Keratinocyte (primary cell): ENCODE measurements around the gene SKIC8. TPM values are rescaled to one million over a fixed set of nuclear protein-coding genes. Genes with fewer than 3 reads are reported as not detected.

ENCODE experiments used
- DNase-seq: peaks from one replicate; pipeline ENCODE4 v3.0.0-alpha.2; 2011; ENCODE audit warnings: low read depth, missing footprints, low spot score
- FAIRE-seq: peaks from 2 replicates; lab custom pipeline; 2011; peaks lifted over from hg19 to GRCh38; lab: Jason Lieb, UNC
- H2AFZ ChIP-seq: 2 replicates; pipeline ENCODE4 v1.6.0; 2012; ENCODE audit warnings: low read length, control low read depth, inconsistent platforms; ENCODE audit not compliant: control insufficient read depth
- H3K27ac ChIP-seq: 2 replicates; pipeline ENCODE4 v1.5.1; 2011; ENCODE audit warnings: low read length; ENCODE audit not compliant: control insufficient read depth, insufficient read depth
- H3K27me3 ChIP-seq: 3 replicates; pipeline ENCODE4 v1.6.0; 2011; ENCODE audit warnings: low read length; ENCODE audit not compliant: control insufficient read depth, insufficient read depth; ENCODE audit errors: extremely low read depth
- H3K36me3 ChIP-seq, 2 experiments: 2 replicates in 1 of 2; 3 replicates in 1 of 2; pipeline ENCODE4 v1.5.1; 2011; ENCODE audit warnings: low read length in 2 of 2, mild to moderate bottlenecking in 1 of 2; ENCODE audit not compliant: control insufficient read depth in 2 of 2, insufficient read depth in 2 of 2; ENCODE audit errors: extremely low read depth in 1 of 2
- H3K4me1 ChIP-seq: 3 replicates; pipeline ENCODE4 v1.5.1; 2011; ENCODE audit warnings: low read length; ENCODE audit not compliant: control insufficient read depth, insufficient read depth; ENCODE audit errors: extremely low read depth
- H3K4me2 ChIP-seq: 3 replicates; pipeline ENCODE4 v1.6.0; 2011; ENCODE audit warnings: low read depth, low read length; ENCODE audit not compliant: control insufficient read depth, insufficient read depth; ENCODE audit errors: extremely low read depth
- H3K4me3 ChIP-seq, 3 experiments: fragments of 200-600 bp in 1 of 3; sonication (generic) in 1 of 3; 2 replicates in 2 of 3; 3 replicates in 1 of 3; pipeline ENCODE4 v1.5.1; 2011 to 2016; ENCODE audit warnings: low read length in 3 of 3, mild to moderate bottlenecking in 3 of 3, control low read depth in 2 of 3, inconsistent platforms in 1 of 3, low read depth in 1 of 3, mixed read lengths in 1 of 3, mixed run types in 1 of 3, moderate library complexity in 1 of 3; ENCODE audit not compliant: control insufficient read depth in 2 of 3, insufficient read depth in 2 of 3; ENCODE audit errors: extremely low read depth in 1 of 3
- H3K79me2 ChIP-seq: 2 replicates; pipeline ENCODE4 v1.6.0; 2012; ENCODE audit warnings: low read length; ENCODE audit not compliant: control insufficient read depth, insufficient read depth
- H3K9ac ChIP-seq: 3 replicates; pipeline ENCODE4 v1.6.0; 2011; ENCODE audit warnings: low read length; ENCODE audit not compliant: control insufficient read depth, insufficient read depth; ENCODE audit errors: extremely low read depth
- H3K9me1 ChIP-seq: 3 replicates; pipeline ENCODE4 v1.6.0; 2011; ENCODE audit warnings: low read length; ENCODE audit not compliant: control insufficient read depth, insufficient read depth; ENCODE audit errors: extremely low read depth
- H3K9me3 ChIP-seq: 2 replicates; pipeline ENCODE4 v1.5.1; 2012; ENCODE audit warnings: low read depth, low read length; ENCODE audit not compliant: control insufficient read depth
- H4K20me1 ChIP-seq: 3 replicates; pipeline ENCODE4 v1.6.0; 2011; ENCODE audit warnings: low read length; ENCODE audit not compliant: control insufficient read depth, insufficient read depth; ENCODE audit errors: extremely low read depth
- EZH2 ChIP-seq: IDR thresholded peaks from one replicate; pipeline ENCODE4 v1.6.1; 2012; ENCODE audit warnings: inconsistent platforms, mild to moderate bottlenecking, low read length, moderate library complexity
- dilution Hi-C: fragments of 300-500 bp; cut with MboI; formaldehyde crosslinking; loops from one replicate; pipeline ENCODE4 v1.7.0; 2020; ENCODE audit warnings: low sequenced_read_pairs; ENCODE audit not compliant: extremely low pct_ligation_motif_present
- polyA plus RNA-seq, 5 experiments: library from polyadenylated mRNA; depleted of rRNA in 3 of 5; stranded (reverse) in 3 of 5; stranded (forward) in 1 of 5; unstranded in 1 of 5; fragments of >200 nt; gene quantifications; 1 replicate in 1 of 5; 2 replicates in 3 of 5; 3 replicates in 1 of 5; pipeline versions ENCODE4 v1.2.1 to v1.2.3, GENCODE V29; 2011 to 2012; ENCODE audit warnings: missing spikeins in 2 of 5, low read depth in 1 of 5, low replicate concordance in 1 of 5
- TF ChIP-seq, protein P1 (sequence below), 3 experiments: IDR thresholded peaks in 1 of 3; conservative IDR thresholded peaks in 1 of 3; optimal IDR thresholded peaks in 1 of 3; 2 replicates in 2 of 3; 3 replicates in 1 of 3; pipeline versions ENCODE3 to v1.5.1; 2011; ENCODE audit warnings: low read length in 3 of 3, mild to moderate bottlenecking in 3 of 3, moderate library complexity in 2 of 3, control low read depth in 1 of 3, inconsistent platforms in 1 of 3; ENCODE audit not compliant: insufficient read depth in 2 of 3; ENCODE audit errors: extremely low read depth in 1 of 3

The SKIC8 gene
- polyA plus RNA-seq, 1 donor (not counting 4 experiments of a cell fraction or from before 2014, with no cell fraction given): 101 TPM

DNA sequence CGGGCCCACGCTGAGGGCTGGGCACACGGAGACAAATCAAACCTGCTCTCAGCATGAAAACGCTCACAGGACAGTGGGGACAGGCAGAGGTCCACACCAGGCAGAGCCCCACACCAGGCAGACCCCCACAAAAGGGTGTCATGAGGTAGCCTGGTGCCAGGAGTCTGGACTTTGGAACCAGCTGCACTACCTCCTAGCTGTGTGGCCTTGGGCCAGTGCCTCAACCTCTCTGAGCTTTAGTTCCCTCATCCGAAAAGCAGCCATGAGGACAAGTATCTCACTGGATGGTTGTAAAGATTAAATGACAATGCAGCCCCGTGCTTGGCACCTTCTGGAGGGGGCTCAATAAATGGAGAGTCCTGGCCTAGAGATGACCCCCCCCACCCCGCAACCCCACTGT lies 24.3 kb upstream of the SKIC8 start:
- Histone ChIP-seq H3K9me3 (no peaks in the 10 kb centered on the region), H3K27me3 (peaks cover 5% of the 10 kb centered on the region), H3K4me2 (no peak overlapping the region), H3K4me3 (no peak overlapping the region), H3K4me1 (no peaks in the 10 kb centered on the region), H3K36me3 (no peaks in the 10 kb centered on the region), H3K9ac (no peak overlapping the region), H2AFZ (no peak overlapping the region), H3K9me1 (no peaks in the 10 kb centered on the region), H4K20me1 (no peaks in the 10 kb centered on the region), H3K27ac (no peak overlapping the region), H3K79me2 (no peaks in the 10 kb centered on the region)
- FAIRE-seq: no peak
- dilution Hi-C loops: no loop called here
- DNase-seq: no peak
- TF ChIP-seq, protein P1, sequence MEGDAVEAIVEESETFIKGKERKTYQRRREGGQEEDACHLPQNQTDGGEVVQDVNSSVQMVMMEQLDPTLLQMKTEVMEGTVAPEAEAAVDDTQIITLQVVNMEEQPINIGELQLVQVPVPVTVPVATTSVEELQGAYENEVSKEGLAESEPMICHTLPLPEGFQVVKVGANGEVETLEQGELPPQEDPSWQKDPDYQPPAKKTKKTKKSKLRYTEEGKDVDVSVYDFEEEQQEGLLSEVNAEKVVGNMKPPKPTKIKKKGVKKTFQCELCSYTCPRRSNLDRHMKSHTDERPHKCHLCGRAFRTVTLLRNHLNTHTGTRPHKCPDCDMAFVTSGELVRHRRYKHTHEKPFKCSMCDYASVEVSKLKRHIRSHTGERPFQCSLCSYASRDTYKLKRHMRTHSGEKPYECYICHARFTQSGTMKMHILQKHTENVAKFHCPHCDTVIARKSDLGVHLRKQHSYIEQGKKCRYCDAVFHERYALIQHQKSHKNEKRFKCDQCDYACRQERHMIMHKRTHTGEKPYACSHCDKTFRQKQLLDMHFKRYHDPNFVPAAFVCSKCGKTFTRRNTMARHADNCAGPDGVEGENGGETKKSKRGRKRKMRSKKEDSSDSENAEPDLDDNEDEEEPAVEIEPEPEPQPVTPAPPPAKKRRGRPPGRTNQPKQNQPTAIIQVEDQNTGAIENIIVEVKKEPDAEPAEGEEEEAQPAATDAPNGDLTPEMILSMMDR (optimal IDR thresholded peaks at IDR 0.05 in 1 of 3, IDR thresholded peaks at IDR 0.05 in 1 of 3, conservative IDR thresholded peaks at IDR 0.05 in 1 of 3; ENCODE audit: extremely low read depth in 1 of 3, insufficient read depth in 2 of 3, low read length in 3 of 3): no peak
- no peak for TF ChIP-seq EZH2

DNA sequence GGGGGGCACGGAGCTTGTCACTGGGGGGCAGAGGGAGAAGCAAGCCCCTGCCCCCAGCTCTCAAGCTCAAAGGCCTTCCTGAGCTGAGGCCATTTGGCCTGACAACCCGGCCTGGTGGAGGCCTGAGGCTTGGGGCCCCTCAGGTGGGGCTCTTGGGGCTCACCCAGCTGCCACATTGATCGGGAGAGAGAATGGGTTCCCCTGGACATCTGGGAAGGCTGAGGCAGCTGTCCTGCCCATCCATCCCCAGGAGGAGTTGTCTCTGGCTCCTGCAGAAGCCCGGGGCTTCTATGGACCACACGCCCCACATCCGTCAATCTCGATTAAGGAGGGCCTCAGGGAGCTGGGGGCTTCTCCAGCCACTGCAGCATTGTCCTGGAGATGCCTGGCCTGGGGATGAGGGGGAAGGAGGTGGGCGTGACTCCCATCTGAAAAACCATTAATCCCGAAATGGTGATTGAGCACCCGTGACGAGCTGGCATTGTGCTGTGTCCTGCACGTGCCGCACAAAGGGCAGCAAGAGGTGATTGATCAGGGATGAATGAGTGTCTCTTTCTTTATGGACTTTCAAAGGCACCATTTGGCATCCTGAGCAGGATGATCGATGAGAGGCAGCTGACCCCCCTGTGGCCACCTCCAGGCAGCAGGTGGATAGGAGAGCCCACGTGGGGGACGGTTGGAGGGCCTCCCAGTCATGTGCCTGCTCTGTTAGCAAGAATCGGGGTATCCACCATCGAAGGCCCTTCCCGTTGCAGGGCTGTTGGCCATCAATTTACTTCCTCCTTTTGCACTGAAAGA lies 23.5 kb upstream of the SKIC8 start:
- dilution Hi-C loops: no loop called here
- H3K4me1 ChIP-seq: no peaks in the 10 kb centered on the region
- no peaks in the 10 kb centered on the region for H3K9me1 ChIP-seq
- DNase-seq: no peak
- H3K4me3 ChIP-seq: no peak overlapping the region
- H4K20me1 ChIP-seq: no peaks in the 10 kb centered on the region
- no peaks in the 10 kb centered on the region for H3K36me3 ChIP-seq
- no peaks in the 10 kb centered on the region for H3K79me2 ChIP-seq
- H2AFZ ChIP-seq: no peak overlapping the region
- TF ChIP-seq, protein P1 (optimal IDR thresholded peaks at IDR 0.05 in 1 of 3, IDR thresholded peaks at IDR 0.05 in 1 of 3, conservative IDR thresholded peaks at IDR 0.05 in 1 of 3; ENCODE audit: extremely low read depth in 1 of 3, insufficient read depth in 2 of 3, low read length in 3 of 3): no peak
- no peak for TF ChIP-seq EZH2
- no peaks in the 10 kb centered on the region for H3K9me3 ChIP-seq
- H3K4me2 ChIP-seq: no peak overlapping the region
- H3K27me3 ChIP-seq: peaks cover 5% of the 10 kb centered on the region
- FAIRE-seq: no peak
- H3K9ac ChIP-seq: no peak overlapping the region
- no peak overlapping the region for H3K27ac ChIP-seq
